ENCODE results near the gene CRACR2A.

DNA sequence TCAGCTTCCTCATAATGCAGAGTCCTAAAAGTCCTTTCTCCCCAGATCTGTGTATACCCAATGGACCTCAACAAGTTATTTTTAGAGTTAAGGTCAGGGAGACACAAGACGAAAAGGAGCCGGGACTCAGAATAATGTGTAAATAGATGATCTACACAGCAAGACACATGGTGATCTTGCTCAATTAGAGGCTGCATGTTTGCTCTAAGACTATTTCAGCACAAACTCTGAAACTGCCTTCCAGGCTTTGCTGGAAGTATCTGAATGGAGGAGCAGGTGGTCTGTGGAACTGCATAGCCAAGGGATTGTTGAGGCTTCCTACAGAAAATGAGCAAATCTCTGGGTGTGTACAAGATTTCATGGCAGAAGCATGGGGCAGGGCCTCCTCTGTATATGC is 80.8 kb downstream of the CRACR2A start:
- TF ChIP-seq, protein P1, sequence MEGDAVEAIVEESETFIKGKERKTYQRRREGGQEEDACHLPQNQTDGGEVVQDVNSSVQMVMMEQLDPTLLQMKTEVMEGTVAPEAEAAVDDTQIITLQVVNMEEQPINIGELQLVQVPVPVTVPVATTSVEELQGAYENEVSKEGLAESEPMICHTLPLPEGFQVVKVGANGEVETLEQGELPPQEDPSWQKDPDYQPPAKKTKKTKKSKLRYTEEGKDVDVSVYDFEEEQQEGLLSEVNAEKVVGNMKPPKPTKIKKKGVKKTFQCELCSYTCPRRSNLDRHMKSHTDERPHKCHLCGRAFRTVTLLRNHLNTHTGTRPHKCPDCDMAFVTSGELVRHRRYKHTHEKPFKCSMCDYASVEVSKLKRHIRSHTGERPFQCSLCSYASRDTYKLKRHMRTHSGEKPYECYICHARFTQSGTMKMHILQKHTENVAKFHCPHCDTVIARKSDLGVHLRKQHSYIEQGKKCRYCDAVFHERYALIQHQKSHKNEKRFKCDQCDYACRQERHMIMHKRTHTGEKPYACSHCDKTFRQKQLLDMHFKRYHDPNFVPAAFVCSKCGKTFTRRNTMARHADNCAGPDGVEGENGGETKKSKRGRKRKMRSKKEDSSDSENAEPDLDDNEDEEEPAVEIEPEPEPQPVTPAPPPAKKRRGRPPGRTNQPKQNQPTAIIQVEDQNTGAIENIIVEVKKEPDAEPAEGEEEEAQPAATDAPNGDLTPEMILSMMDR (IDR thresholded peaks at IDR 0.05), result no peak
- no peak for TF ChIP-seq POLR2A (IDR thresholded peaks at IDR 0.05)
- TF ChIP-seq POLR2AphosphoS5 (IDR thresholded peaks at IDR 0.05), result no peak
